HEK293 (cell line): ENCODE results near the gene PTDSS2.

ENCODE experiments used
- HOXA7 ChIP-seq: sonication (generic); formaldehyde crosslinking; IDR thresholded peaks from 2 replicates; pipeline ENCODE4 v1.8.1; 2022; ENCODE audit warnings: missing genetic modification reagents, borderline replicate concordance
- MZF1 ChIP-seq: fragments of 450-650 bp; formaldehyde crosslinking; IDR thresholded peaks from 2 replicates; pipeline ENCODE4 v1.5.1; 2017; ENCODE audit warnings: missing biosample characterization, missing genetic modification characterization, borderline replicate concordance
- TF ChIP-seq, protein P1 (sequence below): fragments of 450-650 bp; formaldehyde crosslinking; IDR thresholded peaks from 2 replicates; pipeline ENCODE4 v1.5.1; 2017; ENCODE audit warnings: missing biosample characterization, missing genetic modification characterization
- TF ChIP-seq, protein P2 (sequence below): fragments of 450-650 bp; formaldehyde crosslinking; IDR thresholded peaks from 2 replicates; pipeline ENCODE4 v1.5.1; 2016; ENCODE audit warnings: missing biosample characterization, missing genetic modification characterization

GRCh38 chr11:533586-534395 is 83.7 kb downstream of the PTDSS2 start:
- TF ChIP-seq, protein P1, sequence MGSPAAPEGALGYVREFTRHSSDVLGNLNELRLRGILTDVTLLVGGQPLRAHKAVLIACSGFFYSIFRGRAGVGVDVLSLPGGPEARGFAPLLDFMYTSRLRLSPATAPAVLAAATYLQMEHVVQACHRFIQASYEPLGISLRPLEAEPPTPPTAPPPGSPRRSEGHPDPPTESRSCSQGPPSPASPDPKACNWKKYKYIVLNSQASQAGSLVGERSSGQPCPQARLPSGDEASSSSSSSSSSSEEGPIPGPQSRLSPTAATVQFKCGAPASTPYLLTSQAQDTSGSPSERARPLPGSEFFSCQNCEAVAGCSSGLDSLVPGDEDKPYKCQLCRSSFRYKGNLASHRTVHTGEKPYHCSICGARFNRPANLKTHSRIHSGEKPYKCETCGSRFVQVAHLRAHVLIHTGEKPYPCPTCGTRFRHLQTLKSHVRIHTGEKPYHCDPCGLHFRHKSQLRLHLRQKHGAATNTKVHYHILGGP (tag by site-specific recombination) = no peak
- TF ChIP-seq HOXA7 (no peak), MZF1 (tag by site-specific recombination) (no peak)
- TF ChIP-seq, protein P2, sequence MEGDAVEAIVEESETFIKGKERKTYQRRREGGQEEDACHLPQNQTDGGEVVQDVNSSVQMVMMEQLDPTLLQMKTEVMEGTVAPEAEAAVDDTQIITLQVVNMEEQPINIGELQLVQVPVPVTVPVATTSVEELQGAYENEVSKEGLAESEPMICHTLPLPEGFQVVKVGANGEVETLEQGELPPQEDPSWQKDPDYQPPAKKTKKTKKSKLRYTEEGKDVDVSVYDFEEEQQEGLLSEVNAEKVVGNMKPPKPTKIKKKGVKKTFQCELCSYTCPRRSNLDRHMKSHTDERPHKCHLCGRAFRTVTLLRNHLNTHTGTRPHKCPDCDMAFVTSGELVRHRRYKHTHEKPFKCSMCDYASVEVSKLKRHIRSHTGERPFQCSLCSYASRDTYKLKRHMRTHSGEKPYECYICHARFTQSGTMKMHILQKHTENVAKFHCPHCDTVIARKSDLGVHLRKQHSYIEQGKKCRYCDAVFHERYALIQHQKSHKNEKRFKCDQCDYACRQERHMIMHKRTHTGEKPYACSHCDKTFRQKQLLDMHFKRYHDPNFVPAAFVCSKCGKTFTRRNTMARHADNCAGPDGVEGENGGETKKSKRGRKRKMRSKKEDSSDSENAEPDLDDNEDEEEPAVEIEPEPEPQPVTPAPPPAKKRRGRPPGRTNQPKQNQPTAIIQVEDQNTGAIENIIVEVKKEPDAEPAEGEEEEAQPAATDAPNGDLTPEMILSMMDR (tag by site-specific recombination) = no peak
